GM10266 (cell line): ENCODE data around the gene LBX1.

ENCODE experiments used
- DNase-seq: peaks from one replicate; pipeline ENCODE4 v3.0.0; 2012; ENCODE audit errors: extremely low spot score
- TF ChIP-seq, protein P1 (sequence below): IDR thresholded peaks from 2 replicates; pipeline ENCODE4 v1.5.1; 2012; ENCODE audit warnings: mild to moderate bottlenecking, low read depth; ENCODE audit not compliant: control insufficient read depth, insufficient read depth; ENCODE audit errors: missing control alignments

LBX1 gene

DNA sequence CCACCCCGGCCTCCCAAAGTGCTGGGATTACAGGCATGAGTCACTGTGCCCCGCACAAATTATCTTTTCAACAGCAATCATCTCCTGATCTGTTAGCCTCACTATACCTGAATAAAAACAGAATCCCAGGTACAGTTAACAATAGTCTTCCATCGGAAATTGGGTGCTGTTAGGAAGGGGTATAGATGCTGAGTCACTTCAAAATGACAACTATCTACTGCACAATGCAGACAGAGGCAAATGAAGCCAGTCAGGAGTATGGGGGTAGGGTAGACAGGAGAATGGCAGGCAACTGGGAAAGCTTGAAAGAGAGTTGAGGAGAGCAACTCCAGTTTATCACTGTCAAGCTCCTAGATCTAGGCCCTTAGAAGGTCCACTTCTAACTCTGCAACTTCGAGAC is 40.3 kb downstream of the LBX1 start:
- TF ChIP-seq, protein P1, sequence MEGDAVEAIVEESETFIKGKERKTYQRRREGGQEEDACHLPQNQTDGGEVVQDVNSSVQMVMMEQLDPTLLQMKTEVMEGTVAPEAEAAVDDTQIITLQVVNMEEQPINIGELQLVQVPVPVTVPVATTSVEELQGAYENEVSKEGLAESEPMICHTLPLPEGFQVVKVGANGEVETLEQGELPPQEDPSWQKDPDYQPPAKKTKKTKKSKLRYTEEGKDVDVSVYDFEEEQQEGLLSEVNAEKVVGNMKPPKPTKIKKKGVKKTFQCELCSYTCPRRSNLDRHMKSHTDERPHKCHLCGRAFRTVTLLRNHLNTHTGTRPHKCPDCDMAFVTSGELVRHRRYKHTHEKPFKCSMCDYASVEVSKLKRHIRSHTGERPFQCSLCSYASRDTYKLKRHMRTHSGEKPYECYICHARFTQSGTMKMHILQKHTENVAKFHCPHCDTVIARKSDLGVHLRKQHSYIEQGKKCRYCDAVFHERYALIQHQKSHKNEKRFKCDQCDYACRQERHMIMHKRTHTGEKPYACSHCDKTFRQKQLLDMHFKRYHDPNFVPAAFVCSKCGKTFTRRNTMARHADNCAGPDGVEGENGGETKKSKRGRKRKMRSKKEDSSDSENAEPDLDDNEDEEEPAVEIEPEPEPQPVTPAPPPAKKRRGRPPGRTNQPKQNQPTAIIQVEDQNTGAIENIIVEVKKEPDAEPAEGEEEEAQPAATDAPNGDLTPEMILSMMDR = no peak
- DNase-seq = no peak

DNA sequence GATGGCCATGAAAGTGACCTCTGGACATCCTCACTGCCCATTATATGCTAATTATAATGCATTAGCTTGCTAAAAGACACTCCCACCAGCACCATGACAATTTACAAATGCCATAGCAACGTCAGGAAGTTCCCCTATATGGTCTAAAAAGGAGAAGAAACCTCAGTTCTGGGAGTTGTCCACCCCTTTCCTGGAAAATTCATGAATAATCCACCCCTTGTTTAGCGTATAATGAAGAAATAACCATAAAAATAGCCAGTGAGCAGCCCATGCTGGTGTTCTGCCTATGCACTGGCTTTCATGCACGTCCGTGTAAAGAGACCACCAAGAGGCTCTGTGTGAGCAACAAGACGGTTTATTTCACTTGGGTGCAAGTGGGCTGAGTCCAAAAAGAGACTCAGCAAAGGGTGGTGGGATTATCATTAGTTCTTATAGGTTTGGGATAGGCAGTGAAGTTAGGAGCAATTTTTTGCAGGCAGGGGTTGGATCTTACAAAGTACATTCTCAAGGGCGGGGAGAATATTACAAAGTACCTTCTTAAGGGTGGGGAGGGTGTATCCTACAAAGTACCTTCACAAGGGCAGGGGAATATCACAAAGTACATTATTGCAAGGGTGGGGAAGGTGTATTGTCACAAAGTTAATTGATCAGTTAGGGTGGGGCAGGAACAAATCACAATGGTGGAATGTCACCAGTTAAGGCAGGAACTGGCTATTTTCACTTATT is 45.6 kb downstream of the LBX1 start:
- DNase-seq = no peak
- TF ChIP-seq, protein P1 = no peak

- TF ChIP-seq, protein P1 = no peak
- no peak for DNase-seq
Measured at GRCh38 chr10:101182936-101183335, 46.3 kb downstream of the LBX1 start.
